Keratinocyte (primary cell): ENCODE measurements around the gene MPP4. TPM values are rescaled to one million over a fixed set of nuclear protein-coding genes. Genes with fewer than 3 reads are reported as not detected.

Experiments used
- DNase-seq: peaks from one replicate; pipeline ENCODE4 v3.0.0-alpha.2; 2011; ENCODE audit warnings: low read depth, missing footprints, low spot score
- FAIRE-seq: peaks from 2 replicates; lab custom pipeline; 2011; peaks lifted over from hg19 to GRCh38; lab: Jason Lieb, UNC
- H2AFZ ChIP-seq: 2 replicates; pipeline ENCODE4 v1.6.0; 2012; ENCODE audit warnings: low read length, control low read depth, inconsistent platforms; ENCODE audit not compliant: control insufficient read depth
- H3K27ac ChIP-seq: 2 replicates; pipeline ENCODE4 v1.5.1; 2011; ENCODE audit warnings: low read length; ENCODE audit not compliant: control insufficient read depth, insufficient read depth
- H3K27me3 ChIP-seq: 3 replicates; pipeline ENCODE4 v1.6.0; 2011; ENCODE audit warnings: low read length; ENCODE audit not compliant: control insufficient read depth, insufficient read depth; ENCODE audit errors: extremely low read depth
- H3K36me3 ChIP-seq, 2 experiments: 2 replicates in 1 of 2; 3 replicates in 1 of 2; pipeline ENCODE4 v1.5.1; 2011; ENCODE audit warnings: low read length in 2 of 2, mild to moderate bottlenecking in 1 of 2; ENCODE audit not compliant: control insufficient read depth in 2 of 2, insufficient read depth in 2 of 2; ENCODE audit errors: extremely low read depth in 1 of 2
- H3K4me1 ChIP-seq: 3 replicates; pipeline ENCODE4 v1.5.1; 2011; ENCODE audit warnings: low read length; ENCODE audit not compliant: control insufficient read depth, insufficient read depth; ENCODE audit errors: extremely low read depth
- H3K4me2 ChIP-seq: 3 replicates; pipeline ENCODE4 v1.6.0; 2011; ENCODE audit warnings: low read depth, low read length; ENCODE audit not compliant: control insufficient read depth, insufficient read depth; ENCODE audit errors: extremely low read depth
- H3K4me3 ChIP-seq, 3 experiments: fragments of 200-600 bp in 1 of 3; sonication (generic) in 1 of 3; 2 replicates in 2 of 3; 3 replicates in 1 of 3; pipeline ENCODE4 v1.5.1; 2011 to 2016; ENCODE audit warnings: low read length in 3 of 3, mild to moderate bottlenecking in 3 of 3, control low read depth in 2 of 3, inconsistent platforms in 1 of 3, low read depth in 1 of 3, mixed read lengths in 1 of 3, mixed run types in 1 of 3, moderate library complexity in 1 of 3; ENCODE audit not compliant: control insufficient read depth in 2 of 3, insufficient read depth in 2 of 3; ENCODE audit errors: extremely low read depth in 1 of 3
- H3K79me2 ChIP-seq: 2 replicates; pipeline ENCODE4 v1.6.0; 2012; ENCODE audit warnings: low read length; ENCODE audit not compliant: control insufficient read depth, insufficient read depth
- H3K9ac ChIP-seq: 3 replicates; pipeline ENCODE4 v1.6.0; 2011; ENCODE audit warnings: low read length; ENCODE audit not compliant: control insufficient read depth, insufficient read depth; ENCODE audit errors: extremely low read depth
- H3K9me1 ChIP-seq: 3 replicates; pipeline ENCODE4 v1.6.0; 2011; ENCODE audit warnings: low read length; ENCODE audit not compliant: control insufficient read depth, insufficient read depth; ENCODE audit errors: extremely low read depth
- H3K9me3 ChIP-seq: 2 replicates; pipeline ENCODE4 v1.5.1; 2012; ENCODE audit warnings: low read depth, low read length; ENCODE audit not compliant: control insufficient read depth
- H4K20me1 ChIP-seq: 3 replicates; pipeline ENCODE4 v1.6.0; 2011; ENCODE audit warnings: low read length; ENCODE audit not compliant: control insufficient read depth, insufficient read depth; ENCODE audit errors: extremely low read depth
- CTCF ChIP-seq, 3 experiments: IDR thresholded peaks in 1 of 3; conservative IDR thresholded peaks in 1 of 3; optimal IDR thresholded peaks in 1 of 3; 2 replicates in 2 of 3; 3 replicates in 1 of 3; pipeline versions ENCODE3 to v1.5.1; 2011; ENCODE audit warnings: low read length in 3 of 3, mild to moderate bottlenecking in 3 of 3, moderate library complexity in 2 of 3, control low read depth in 1 of 3, inconsistent platforms in 1 of 3; ENCODE audit not compliant: insufficient read depth in 2 of 3; ENCODE audit errors: extremely low read depth in 1 of 3
- EZH2 ChIP-seq: IDR thresholded peaks from one replicate; pipeline ENCODE4 v1.6.1; 2012; ENCODE audit warnings: inconsistent platforms, mild to moderate bottlenecking, low read length, moderate library complexity
- dilution Hi-C: fragments of 300-500 bp; cut with MboI; formaldehyde crosslinking; loops from one replicate; pipeline ENCODE4 v1.7.0; 2020; ENCODE audit warnings: low sequenced_read_pairs; ENCODE audit not compliant: extremely low pct_ligation_motif_present
- polyA plus RNA-seq, 5 experiments: library from polyadenylated mRNA; depleted of rRNA in 3 of 5; stranded (reverse) in 3 of 5; stranded (forward) in 1 of 5; unstranded in 1 of 5; fragments of >200 nt; gene quantifications; 1 replicate in 1 of 5; 2 replicates in 3 of 5; 3 replicates in 1 of 5; pipeline versions ENCODE4 v1.2.1 to v1.2.3, GENCODE V29; 2011 to 2012; ENCODE audit warnings: missing spikeins in 2 of 5, low read depth in 1 of 5, low replicate concordance in 1 of 5

The MPP4 gene
- polyA plus RNA-seq, 1 donor (not counting 4 experiments of a cell fraction or from before 2014, with no cell fraction given) = 0.42 TPM

DNA sequence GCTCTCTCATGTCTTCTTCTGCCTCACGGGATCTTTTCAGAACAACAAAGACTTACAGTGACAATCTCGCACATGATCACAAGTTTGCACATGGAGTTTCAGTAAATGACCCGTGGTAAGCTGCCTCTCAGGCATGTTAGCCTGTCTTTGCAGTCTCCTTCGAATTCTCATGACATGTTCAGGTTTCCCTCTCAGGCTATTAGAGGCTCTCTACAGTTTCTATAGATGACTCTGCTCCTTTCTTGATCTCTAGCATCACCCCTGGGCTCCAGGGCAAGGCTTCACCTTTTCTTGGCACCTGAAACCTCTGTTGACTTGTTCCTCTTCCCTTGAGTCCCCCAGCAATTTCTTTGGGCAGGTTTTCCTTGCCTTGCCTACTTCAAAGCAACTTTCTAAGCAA is 23.0 kb downstream of the MPP4 start:
- no peaks in the 10 kb centered on the region for H3K36me3 ChIP-seq
- dilution Hi-C loops = no loop called here
- DNase-seq (no peak), FAIRE-seq (no peak)
- no peaks in the 10 kb centered on the region for H3K79me2 ChIP-seq
- H3K9me1 ChIP-seq = no peaks in the 10 kb centered on the region
- no peak overlapping the region for H3K4me3 ChIP-seq
- no peaks in the 10 kb centered on the region for H3K9me3 ChIP-seq
- no peak overlapping the region for H3K27ac ChIP-seq
- no peaks in the 10 kb centered on the region for H3K27me3 ChIP-seq
- H3K9ac ChIP-seq = no peak overlapping the region
- TF ChIP-seq EZH2 (no peak), CTCF (optimal IDR thresholded peaks at IDR 0.05 in 1 of 3, IDR thresholded peaks at IDR 0.05 in 1 of 3, conservative IDR thresholded peaks at IDR 0.05 in 1 of 3; ENCODE audit: extremely low read depth in 1 of 3, insufficient read depth in 2 of 3, low read length in 3 of 3) (no peak)
- no peaks in the 10 kb centered on the region for H4K20me1 ChIP-seq
- no peak overlapping the region for H3K4me2 ChIP-seq
- no peaks in the 10 kb centered on the region for H3K4me1 ChIP-seq
- H2AFZ ChIP-seq = no peak overlapping the region

GRCh38 chr2:201674794-201675193 is 23.6 kb downstream of the MPP4 start:
- H3K27ac ChIP-seq = no peak overlapping the region
- FAIRE-seq = no peak
- H3K9me1 ChIP-seq = no peaks in the 10 kb centered on the region
- no peak overlapping the region for H2AFZ ChIP-seq
- no peak for TF ChIP-seq CTCF (optimal IDR thresholded peaks at IDR 0.05 in 1 of 3, IDR thresholded peaks at IDR 0.05 in 1 of 3, conservative IDR thresholded peaks at IDR 0.05 in 1 of 3; ENCODE audit: extremely low read depth in 1 of 3, insufficient read depth in 2 of 3, low read length in 3 of 3)
- no peak for TF ChIP-seq EZH2
- no peaks in the 10 kb centered on the region for H3K27me3 ChIP-seq
- no peaks in the 10 kb centered on the region for H3K4me1 ChIP-seq
- dilution Hi-C loops = no loop called here
- DNase-seq = no peak
- H3K36me3 ChIP-seq = no peaks in the 10 kb centered on the region
- no peak overlapping the region for H3K4me3 ChIP-seq
- H3K4me2 ChIP-seq = no peak overlapping the region
- no peaks in the 10 kb centered on the region for H3K79me2 ChIP-seq
- H3K9me3 ChIP-seq = no peaks in the 10 kb centered on the region
- H3K9ac ChIP-seq = no peak overlapping the region
- no peaks in the 10 kb centered on the region for H4K20me1 ChIP-seq
